ENCODE data around the gene PPP1R16B.

The PPP1R16B gene

GRCh38 chr20:38965264-38965663 is 159.8 kb downstream of the PPP1R16B start:
- DNase-seq (ENCODE audit: low spot score): no peak

- no peak for DNase-seq (ENCODE audit: low spot score)
These were observed 162.6 kb downstream of the PPP1R16B start for GRCh38 chr20:38968090-38968489.

- DNase-seq (ENCODE audit: low spot score): no peak
These were observed 164.2 kb downstream of the PPP1R16B start for GRCh38 chr20:38969708-38970107.

GRCh38 chr20:38970302-38970701 is 164.8 kb downstream of the PPP1R16B start:
- DNase-seq (ENCODE audit: low spot score): no peak
